Gastrocnemius medialis (tissue), 4 donors: ENCODE data around the gene OR2L5.

Source experiments
- POLR2A ChIP-seq, 2 donors: fragments of 450-650 bp; IDR thresholded peaks; one replicate each; pipeline ENCODE4 v1.6.1; 2017; ENCODE audit warnings: antibody characterized with exemption in 2 of 2, mild to moderate bottlenecking in 2 of 2, moderate library complexity in 2 of 2
- TF ChIP-seq, protein P1 (sequence below), 5 experiments: fragments of 450-650 bp in 3 of 5; fragments of 200-600 bp in 2 of 5; sonication (generic) in 2 of 5; IDR thresholded peaks in 4 of 5; conservative IDR thresholded peaks in 1 of 5; 1 replicate in 4 of 5; 2 replicates in 1 of 5; pipeline ENCODE4 v1.5.1; 2016 to 2019; ENCODE audit warnings: antibody characterized with exemption in 5 of 5, mild to moderate bottlenecking in 3 of 5, moderate library complexity in 3 of 5

DNA sequence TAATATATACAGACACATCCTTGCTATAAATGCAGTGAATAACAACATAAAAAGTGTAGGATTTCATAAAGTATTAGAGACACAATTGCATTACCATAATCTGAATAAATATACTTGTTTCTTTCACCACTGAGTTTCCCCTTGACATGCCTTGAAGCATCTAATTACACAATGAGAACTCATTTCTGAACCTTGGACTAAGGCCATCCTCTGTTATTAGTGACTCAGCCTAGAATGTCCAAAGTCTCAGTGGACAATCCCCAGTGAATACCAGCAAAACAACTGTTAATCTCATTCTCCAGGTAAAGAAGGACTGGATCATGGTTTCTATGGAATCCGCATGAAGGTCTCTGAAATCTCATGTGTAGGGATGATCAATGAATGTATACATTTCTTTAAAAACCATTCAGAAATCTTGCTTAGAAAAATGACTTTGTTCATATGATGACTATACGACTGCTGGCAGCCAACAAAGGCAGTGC, at the start of gene OR2L5:
- TF ChIP-seq POLR2A (IDR thresholded peaks at IDR 0.05), result no peak
- TF ChIP-seq, protein P1, sequence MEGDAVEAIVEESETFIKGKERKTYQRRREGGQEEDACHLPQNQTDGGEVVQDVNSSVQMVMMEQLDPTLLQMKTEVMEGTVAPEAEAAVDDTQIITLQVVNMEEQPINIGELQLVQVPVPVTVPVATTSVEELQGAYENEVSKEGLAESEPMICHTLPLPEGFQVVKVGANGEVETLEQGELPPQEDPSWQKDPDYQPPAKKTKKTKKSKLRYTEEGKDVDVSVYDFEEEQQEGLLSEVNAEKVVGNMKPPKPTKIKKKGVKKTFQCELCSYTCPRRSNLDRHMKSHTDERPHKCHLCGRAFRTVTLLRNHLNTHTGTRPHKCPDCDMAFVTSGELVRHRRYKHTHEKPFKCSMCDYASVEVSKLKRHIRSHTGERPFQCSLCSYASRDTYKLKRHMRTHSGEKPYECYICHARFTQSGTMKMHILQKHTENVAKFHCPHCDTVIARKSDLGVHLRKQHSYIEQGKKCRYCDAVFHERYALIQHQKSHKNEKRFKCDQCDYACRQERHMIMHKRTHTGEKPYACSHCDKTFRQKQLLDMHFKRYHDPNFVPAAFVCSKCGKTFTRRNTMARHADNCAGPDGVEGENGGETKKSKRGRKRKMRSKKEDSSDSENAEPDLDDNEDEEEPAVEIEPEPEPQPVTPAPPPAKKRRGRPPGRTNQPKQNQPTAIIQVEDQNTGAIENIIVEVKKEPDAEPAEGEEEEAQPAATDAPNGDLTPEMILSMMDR (IDR thresholded peaks at IDR 0.05 in 4 of 5, conservative IDR thresholded peaks at IDR 0.05 in 1 of 5), result no peak
